Breast epithelium (tissue), 3 donors: Measurements from ENCODE around the gene ARMC8.

Source experiments
- POLR2A ChIP-seq: fragments of 450-650 bp; IDR thresholded peaks from one replicate; pipeline ENCODE4 v1.6.1; 2016; ENCODE audit warnings: antibody characterized with exemption, mild to moderate bottlenecking, moderate library complexity
- POLR2AphosphoS5 ChIP-seq, 3 donors: sonication (generic); formaldehyde crosslinking; IDR thresholded peaks; one replicate each; pipeline ENCODE4 v1.6.1; 2017; ENCODE audit warnings: antibody characterized with exemption in 3 of 3
- TF ChIP-seq, protein P1 (sequence below), 3 donors: fragments of 450-650 bp; IDR thresholded peaks; one replicate each; pipeline ENCODE4 v1.5.1; 2016 to 2017; ENCODE audit warnings: antibody characterized with exemption in 3 of 3, mild to moderate bottlenecking in 3 of 3, moderate library complexity in 3 of 3

DNA sequence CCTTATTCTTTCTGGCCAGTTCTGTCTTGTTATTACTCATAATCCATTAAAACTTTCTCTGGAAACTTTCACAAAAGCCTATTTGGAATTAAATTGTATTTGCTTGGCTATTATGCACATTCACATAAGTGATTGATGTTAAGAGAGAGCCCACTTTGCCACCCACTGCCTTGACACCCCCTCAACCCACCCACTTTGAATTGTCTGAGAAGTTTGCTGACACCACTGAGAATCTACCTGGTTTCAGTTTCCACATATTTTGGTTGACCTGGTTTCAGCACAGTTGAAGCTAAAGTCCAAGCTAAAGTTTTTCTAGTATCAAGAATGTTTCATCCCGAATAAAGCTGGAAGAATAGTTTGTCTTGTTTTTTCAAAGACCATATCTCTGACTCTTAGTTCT is 70.9 kb downstream of the ARMC8 start:
- TF ChIP-seq, protein P1, sequence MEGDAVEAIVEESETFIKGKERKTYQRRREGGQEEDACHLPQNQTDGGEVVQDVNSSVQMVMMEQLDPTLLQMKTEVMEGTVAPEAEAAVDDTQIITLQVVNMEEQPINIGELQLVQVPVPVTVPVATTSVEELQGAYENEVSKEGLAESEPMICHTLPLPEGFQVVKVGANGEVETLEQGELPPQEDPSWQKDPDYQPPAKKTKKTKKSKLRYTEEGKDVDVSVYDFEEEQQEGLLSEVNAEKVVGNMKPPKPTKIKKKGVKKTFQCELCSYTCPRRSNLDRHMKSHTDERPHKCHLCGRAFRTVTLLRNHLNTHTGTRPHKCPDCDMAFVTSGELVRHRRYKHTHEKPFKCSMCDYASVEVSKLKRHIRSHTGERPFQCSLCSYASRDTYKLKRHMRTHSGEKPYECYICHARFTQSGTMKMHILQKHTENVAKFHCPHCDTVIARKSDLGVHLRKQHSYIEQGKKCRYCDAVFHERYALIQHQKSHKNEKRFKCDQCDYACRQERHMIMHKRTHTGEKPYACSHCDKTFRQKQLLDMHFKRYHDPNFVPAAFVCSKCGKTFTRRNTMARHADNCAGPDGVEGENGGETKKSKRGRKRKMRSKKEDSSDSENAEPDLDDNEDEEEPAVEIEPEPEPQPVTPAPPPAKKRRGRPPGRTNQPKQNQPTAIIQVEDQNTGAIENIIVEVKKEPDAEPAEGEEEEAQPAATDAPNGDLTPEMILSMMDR (IDR thresholded peaks at IDR 0.05), result no peak
- TF ChIP-seq POLR2A (no peak), POLR2AphosphoS5 (IDR thresholded peaks at IDR 0.05) (no peak)
